Stimulated activated CD8-positive, alpha-beta memory T cell treated with anti-CD3 and anti-CD28 coated beads, Interleukin-12 subunit alpha, Interleukin-12 subunit beta, amount 100 ng/mL, for 1 hour (primary cell): ENCODE results near the gene FNDC7.
"Not testable (repeated sequence)": the region's sequence is repeated elsewhere in the genome, so short reads cannot be mapped to it uniquely, and the experiment has no call there.

Experiments used
- DNase-seq: peaks from one replicate; pipeline ENCODE4 v3.0.0-alpha.2; 2020; ENCODE audit warnings: low read depth

Gene FNDC7

GRCh38 chr1:108699375-108700332 is 13.1 kb upstream of the FNDC7 start:
- DNase-seq = no peak

GRCh38 chr1:108701176-108701849 is 11.4 kb upstream of the FNDC7 start:
- no peak for DNase-seq

- DNase-seq = not testable (repeated sequence)
Observed at GRCh38 chr1:108702109-108702508, 10.6 kb upstream of the FNDC7 start.

- DNase-seq = no peak
Observed at GRCh38 chr1:108703939-108704338, 8.8 kb upstream of the FNDC7 start.

- DNase-seq = no peak
Observed at GRCh38 chr1:108704496-108704895, 8.2 kb upstream of the FNDC7 start.

- DNase-seq = no peak
Observed at GRCh38 chr1:108706643-108707042, 6.1 kb upstream of the FNDC7 start.

- DNase-seq = peak; percentile 49
Observed at GRCh38 chr1:108708691-108709660, 3.7 kb upstream of the FNDC7 start.

- DNase-seq = no peak
Observed at GRCh38 chr1:108715932-108716331, 3.2 kb downstream of the FNDC7 start.

- no peak for DNase-seq
Observed at GRCh38 chr1:108716437-108717230, 3.9 kb downstream of the FNDC7 start.

GRCh38 chr1:108717774-108718316 is 5.1 kb downstream of the FNDC7 start:
- DNase-seq = no peak

GRCh38 chr1:108718927-108719655 is 6.4 kb downstream of the FNDC7 start:
- DNase-seq = no peak

GRCh38 chr1:108719656-108720435 is 7.1 kb downstream of the FNDC7 start:
- DNase-seq = no peak

- DNase-seq = no peak
Observed at GRCh38 chr1:108722292-108722691, 9.6 kb downstream of the FNDC7 start.

GRCh38 chr1:108725906-108726305 is 13.2 kb downstream of the FNDC7 start:
- no peak for DNase-seq

GRCh38 chr1:108728327-108728923 is 15.7 kb downstream of the FNDC7 start:
- DNase-seq = no peak

GRCh38 chr1:108729481-108729880 is 16.8 kb downstream of the FNDC7 start:
- DNase-seq = no peak

- DNase-seq = no peak
Observed at GRCh38 chr1:108732398-108732797, 19.7 kb downstream of the FNDC7 start.

- no peak for DNase-seq
Observed at GRCh38 chr1:108734171-108734865, 21.6 kb downstream of the FNDC7 start.
